Umbilical cord (tissue), 2 donors: ENCODE measurements around the gene SCFD2. TPM values are rescaled to one million over a fixed set of nuclear protein-coding genes. Genes with fewer than 3 reads are reported as not detected.
"Not testable (repeated sequence)": the region's sequence is repeated elsewhere in the genome, so short reads cannot be mapped to it uniquely, and the experiment has no call there.

ENCODE experiments used
- DNase-seq: peaks from one replicate; pipeline ENCODE4 v3.0.0-alpha.2; 2015; ENCODE audit warnings: low spot score
- total RNA-seq: library from RNA; depleted of rRNA; stranded (reverse); fragments of >200 nt; gene quantifications from one replicate; pipeline ENCODE4 v1.2.3, GENCODE V29; 2014; ENCODE audit warnings: low replicate concordance; ENCODE audit not compliant: insufficient read depth

SCFD2 gene
- total RNA-seq, 1 donor from 2014 or later = 26.7 TPM

DNA sequence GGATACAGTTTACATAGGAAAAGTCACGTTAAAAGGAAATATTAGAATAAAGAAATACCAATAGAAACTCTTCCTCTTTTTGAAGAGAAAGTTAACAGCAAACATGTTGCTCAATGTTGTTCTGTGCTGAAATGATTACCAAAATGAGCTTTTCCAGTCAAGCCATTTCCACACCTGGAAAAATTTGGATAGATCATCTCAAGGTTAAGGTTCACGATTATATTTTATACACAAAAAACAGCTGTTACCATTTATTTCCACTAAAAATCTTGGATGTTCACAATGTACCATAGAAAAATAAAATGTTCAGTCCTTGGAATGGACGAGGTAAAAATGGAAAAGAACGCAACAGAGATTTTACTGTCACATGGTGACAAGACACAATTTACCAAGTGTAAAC lies 218.7 kb downstream of the SCFD2 start:
- DNase-seq = no peak

DNA sequence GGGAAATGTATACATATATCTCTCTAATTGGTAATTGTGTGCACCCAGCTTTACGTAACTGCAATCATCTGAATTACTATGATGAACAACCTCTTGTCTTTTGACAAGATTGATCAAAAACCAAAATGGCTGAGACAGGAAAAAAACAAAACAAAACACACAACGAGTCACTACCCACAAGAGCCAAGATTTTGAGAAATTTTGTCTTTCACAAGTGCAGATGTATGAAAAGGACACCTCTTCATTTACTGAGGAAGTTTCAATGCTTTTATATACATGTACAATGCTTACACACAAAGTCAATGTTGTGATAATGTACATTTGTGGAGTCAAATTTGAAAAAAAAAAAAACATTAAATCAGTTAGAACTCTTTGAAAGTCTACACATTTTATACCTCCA lies 224.6 kb downstream of the SCFD2 start:
- no peak for DNase-seq

DNA sequence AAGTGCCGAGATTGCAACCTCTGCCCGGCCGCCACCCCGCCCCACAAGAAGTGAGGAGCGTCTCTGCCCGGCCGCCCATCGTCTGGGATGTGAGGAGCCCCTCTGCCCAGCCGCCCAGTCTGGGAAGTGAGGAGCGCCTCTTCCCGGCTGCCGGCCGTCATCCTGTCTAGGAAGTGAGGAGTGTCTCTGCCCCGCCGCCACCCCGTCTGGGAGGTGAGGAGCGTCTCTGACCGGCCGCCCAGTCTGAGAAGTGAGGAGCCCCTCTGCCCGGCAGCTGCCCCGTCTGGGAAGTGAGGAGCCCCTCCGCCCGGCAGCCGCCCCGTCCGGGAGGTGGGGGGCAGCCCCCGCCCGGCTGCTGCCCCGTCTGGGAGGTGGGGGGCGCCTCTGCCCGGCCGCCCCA lies 226.6 kb downstream of the SCFD2 start:
- DNase-seq = not testable (repeated sequence)

DNA sequence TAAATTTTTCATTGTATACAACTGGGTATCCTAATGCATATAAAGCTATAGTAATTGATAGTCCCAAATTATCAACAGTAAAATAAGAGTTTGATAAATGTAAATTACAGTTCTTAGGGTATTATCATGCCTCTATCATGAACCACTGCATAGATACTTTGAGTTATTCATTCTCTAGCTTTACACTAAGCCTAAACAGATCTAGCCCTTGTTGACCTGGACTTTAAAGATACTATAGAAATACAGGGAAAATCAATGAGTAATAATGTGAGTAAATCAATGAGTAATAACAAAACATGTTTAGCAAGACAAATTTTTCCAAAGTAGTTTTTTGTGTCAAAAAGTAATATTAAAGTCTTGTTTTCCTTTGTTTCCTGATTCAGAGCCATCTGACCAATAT lies 228.4 kb downstream of the SCFD2 start:
- DNase-seq = no peak

DNA sequence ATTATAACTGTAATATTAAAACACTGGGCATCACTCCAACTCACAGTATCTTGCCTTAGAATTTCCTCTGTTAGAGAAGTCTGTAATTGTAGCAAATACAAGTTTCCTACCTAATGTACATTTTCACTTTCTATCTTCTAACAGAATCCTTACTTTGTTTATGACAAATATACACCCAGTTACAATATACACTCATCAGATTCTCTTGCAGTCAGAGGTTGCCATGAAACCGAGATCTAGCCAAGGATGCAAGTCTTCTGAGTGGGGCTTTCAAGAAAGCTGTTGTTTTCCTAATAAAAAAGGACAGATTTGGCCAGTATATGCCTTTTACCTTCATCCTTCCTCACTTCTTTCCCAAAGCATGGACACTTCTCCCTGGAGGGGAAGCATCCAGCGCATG lies 228.9 kb downstream of the SCFD2 start:
- no peak for DNase-seq

DNA sequence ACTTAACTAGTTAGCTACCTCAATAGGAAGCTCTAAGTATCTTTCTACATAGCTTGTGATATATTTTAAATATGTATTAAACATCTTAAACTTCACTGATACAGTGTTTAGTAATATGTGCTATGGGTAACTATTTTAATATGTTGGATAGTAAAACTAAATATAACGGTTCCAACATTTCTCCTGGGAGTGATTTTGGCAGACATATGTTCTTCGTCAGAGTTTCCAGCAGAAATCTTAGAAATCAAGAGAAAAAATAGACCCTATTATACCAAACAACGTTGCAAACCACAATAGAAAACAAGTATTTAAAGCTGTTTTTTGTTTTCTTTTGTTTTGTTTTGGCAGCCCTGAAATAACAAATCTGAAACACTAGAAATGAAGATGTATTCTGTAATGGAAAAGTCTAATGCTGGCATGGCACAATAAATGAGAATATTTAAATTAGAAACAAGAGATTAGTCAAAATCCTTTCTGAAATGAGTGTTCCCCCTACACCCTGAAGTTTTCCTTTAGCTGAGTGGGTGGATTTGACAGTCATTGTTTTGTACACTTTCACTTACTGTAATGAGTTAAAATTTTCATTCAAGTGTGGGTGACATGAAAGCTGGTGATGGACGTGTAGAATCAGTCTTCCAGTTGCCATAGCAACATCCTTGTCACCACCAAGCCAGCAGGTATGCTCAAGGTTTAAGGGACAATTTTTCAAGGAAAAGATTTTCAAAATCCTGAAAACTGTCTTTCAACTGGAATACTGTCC lies 233.5 kb downstream of the SCFD2 start:
- DNase-seq = peak; percentile 52

DNA sequence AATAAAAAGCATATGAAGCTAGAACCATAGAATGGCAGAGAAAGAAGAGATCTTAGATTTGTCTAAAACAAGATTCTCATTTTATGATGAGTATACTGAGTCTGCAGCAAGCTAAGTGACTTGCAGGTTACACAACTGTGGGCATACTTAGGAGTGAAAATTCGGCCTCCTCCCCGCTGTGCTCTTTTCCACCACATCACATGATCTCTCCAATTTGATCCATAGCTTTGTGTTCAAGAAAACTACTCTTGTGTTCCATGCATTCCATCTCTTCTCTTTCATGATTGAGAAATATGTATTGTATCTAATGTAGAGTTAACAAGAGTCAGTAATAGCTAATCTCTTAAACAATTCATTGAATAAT lies 234.3 kb downstream of the SCFD2 start:
- DNase-seq = no peak

DNA sequence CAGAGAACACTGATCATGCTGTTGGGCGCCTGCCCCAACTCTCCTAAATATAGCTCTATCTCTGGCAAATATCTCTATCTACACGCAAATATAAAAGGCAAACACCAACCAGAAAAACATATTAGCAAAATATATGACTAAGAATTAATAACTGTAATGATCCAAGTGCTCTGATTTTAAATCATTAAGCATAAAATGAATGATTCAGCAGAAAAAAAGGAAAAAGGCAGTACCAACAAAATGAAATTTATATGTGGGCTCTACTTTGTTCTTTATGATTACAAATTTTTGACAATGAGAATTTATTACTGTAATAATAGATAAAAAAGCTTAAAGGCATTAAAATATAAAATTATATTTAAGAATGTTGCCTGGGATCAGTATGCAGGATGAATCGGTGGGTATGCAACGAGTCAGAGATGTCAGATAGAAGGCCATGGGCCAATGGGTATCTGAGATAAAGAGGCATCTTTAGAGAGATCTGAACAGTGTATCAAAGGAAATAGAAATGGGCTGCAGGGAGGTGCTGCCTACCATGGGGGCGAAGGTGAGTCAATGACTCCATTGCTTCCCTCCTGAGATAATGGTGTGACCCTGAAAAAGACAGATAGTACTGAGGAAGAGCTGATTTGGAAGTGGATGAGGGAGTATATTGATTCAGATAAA lies 234.8 kb downstream of the SCFD2 start:
- DNase-seq = no peak

DNA sequence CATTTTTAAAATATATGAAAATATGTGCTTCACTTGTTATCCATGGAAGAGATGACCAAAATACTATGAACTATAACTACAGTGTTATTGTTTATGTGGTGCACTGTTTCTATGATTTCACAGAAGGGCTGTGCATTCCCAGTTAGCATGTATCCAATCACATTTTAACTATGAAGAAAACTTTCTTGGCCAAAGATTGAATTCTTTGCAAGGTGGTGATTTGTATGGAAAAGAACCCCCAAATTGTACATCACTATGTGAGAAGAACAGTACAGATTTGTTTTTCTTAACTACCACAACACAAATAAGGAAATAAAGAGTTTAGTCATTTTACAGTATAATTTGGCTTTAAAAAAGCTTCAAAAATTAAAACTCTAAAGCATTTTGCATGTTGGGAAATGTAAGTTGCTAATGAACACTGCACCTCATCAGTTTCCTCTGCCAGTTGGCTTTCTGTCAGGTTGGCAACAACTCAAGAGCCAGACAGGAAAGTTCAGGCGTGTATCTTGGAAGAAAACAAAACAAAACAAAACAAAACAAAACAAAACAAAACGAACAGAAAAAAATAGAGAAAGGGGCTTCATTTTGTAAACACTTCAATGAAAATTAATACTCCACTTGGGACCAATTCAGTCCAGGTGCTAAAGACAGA lies 237.0 kb downstream of the SCFD2 start:
- no peak for DNase-seq

DNA sequence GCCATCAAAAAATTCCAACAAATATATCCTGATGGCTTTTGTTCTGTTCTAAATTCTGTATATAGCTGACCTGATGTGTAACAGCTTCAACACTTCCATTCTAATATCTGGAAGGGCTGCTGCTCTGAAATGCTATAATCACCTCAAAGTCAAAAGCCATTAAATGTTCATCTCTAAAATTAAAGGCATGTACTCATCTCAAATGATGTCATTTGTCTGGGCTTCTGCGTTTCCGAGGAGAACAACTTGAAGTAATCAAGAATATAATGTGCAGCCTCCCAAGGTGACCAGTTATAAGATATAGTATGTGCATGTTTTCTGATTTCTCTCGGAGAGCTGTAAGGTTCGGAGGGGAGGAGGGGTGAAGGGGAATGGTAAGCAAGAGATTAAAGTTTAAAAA lies 237.6 kb downstream of the SCFD2 start:
- no peak for DNase-seq

DNA sequence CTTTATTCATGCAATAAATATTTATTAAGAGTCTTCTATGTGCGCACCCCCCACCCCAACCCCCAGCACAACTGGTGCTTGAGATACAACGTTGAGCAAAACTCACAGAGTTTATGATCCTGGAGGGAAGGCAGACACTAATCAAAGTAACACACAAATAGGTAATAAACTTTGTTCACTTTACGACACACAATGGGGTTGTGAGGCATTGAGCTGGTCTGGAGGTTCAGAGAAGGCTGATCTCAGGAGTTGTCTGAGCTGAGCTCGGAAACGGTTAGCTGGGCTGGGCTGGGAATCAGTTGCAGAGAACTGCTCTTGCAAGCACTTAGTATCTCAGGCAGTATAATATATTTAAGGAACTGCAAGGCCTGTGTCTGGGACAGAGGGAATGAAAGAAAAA lies 238.5 kb downstream of the SCFD2 start:
- peak; percentile 71 for DNase-seq

DNA sequence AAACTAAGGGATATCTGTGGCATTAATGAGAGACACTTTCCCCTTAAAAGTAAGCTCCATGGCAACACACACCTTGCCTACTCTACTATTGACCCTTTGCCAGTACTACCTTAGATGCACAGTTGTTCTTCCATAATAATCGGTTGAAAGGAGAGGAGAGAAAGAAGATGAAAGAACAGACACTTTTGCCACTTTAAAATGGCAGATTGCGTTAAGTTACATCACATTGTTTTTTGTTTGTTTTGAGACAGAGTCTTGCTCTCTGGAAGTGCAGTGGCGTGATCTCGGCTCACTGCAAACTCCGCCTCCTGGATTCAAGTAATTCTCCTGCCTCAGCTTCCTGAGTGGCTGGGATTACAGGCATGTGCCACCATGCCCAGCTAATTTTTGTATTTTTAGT lies 239.8 kb downstream of the SCFD2 start:
- DNase-seq = no peak

DNA sequence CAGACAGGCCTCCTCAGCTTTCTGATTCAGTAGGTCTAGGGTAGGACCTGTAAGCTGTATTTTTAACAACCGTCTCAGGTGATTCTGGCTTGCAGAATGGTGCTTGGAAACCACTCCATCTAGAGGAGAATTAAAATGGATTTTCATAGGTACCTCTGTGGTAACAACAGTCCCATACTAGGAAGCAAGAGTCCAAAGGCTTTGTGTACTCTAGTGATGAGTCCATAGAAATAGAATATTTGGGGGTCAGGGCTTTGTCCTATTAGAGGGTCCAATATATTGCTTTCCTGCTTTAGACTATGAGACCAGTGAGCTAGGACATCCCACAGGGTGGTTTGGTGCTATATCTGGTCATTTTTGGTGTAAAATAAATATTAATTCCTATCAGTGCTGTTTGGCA lies 242.0 kb downstream of the SCFD2 start:
- no peak for DNase-seq

DNA sequence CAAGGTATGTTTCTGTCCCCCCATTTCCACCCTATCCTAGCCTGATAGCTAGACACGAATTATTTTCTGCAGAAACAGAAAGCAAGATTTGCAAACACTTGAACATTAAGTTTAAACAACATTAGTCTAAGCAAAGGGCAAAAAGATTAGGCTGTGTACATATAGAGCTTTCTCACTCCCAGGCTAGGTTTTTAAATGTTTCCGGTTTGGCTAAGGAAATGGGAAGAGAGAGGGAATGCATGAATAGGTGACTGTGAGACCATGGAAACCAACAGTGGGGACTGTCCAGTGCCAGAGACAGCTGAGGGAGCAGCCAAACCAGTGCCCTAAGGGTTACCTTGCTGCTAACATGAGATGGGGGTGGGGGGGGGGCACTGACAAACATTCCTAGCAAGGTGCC lies 242.7 kb downstream of the SCFD2 start:
- DNase-seq = no peak

DNA sequence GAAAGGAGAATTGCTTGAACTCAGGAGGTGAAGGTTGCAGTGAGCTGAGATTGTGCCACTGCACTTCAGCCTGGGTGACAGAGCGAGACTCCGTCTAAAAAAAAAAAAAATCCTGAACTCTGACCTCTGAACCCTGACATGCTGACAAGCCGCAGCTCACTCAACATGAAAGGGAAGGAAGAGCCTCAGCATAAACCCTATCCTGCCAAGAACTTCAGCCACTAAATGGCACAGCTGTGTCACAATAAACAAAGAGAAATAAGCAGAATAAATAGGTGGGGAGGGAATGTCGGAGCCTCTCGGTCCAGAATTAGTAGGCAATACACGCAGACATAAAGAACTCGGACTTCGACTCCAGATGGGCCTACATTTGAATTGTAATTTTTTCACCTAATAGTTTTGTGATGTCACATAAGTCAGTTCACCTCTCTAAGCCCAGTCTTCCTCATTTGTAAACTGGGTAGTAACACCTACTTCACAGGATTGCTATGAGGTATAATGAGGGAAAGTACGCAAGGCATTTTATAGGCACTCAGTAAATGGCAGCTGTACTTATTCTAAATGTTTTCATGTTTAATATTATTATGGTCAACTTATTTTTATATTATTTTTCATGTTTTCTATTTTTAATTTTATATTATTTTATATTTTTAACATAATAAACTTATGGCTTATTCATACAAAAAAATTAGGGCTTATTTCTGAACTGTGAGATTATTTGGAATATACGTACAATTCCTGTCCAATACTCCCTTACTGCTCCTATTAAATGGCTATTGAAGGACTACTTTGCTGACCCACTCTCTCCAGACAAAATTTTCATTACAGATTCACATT lies 243.4 kb downstream of the SCFD2 start:
- no peak for DNase-seq

DNA sequence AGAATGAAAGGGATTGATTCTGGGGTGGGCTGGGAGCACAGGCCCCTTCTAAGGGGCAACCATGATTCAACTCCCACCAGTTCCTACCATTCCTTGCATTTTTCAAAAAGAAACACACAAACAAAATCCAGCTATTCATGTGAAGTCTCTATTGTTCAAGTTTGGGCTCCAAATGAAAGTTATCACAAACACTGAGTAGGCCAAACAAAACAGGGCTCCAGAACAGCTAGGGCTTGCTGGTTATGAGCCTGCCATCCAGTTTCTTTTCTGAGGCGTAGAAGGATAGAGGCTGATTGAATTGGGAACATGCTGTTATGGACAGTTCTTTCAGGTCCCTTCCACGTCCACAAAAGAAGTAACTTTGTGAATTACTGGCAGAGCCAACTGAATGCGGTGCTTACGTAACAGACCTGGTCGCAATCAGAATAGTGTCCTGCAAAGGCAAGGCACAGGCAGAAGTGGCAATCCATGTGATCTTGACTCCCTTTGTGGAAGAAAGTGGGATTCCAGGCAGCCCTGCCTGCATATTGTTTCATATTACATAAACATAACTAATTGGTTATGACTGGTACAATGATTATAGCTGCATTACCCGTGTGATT lies 244.5 kb downstream of the SCFD2 start:
- no peak for DNase-seq

DNA sequence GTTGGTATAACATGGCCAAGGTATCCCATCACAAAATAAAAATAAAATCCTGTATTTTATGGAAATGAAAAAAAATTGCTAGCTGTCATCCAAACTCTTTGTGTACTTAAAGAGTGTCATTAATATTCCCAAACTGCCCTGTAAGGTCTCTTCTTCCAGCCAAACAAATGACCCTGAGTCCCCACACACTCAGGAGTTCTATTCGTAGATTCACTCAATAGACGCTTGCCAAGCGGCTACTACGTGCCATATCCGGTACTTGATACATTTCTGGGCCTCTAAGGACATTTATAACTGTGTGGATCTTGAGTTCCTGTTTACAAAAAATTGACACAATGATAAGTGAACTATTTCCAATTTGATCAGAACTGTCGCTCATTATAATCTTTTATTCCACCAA lies 245.1 kb downstream of the SCFD2 start:
- DNase-seq = no peak

DNA sequence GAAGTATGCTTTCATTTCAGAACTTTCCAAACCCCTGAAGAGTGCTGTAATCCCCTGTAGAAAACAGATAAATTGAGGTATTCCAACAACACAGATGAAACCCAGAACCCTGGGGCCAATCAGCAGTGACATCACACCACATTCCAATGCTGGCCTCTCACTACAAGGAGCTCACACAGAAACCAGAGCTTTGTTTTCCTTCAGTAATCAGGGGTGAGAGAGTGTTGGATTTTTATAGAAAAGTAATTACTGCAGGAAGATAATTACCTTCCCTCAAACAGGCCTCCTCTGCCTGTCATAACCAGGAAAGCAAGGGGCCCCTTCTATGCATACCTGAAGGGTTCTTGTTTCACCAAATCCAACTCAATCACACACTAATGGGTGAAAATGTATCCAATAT lies 246.2 kb downstream of the SCFD2 start:
- peak; percentile 96 for DNase-seq

DNA sequence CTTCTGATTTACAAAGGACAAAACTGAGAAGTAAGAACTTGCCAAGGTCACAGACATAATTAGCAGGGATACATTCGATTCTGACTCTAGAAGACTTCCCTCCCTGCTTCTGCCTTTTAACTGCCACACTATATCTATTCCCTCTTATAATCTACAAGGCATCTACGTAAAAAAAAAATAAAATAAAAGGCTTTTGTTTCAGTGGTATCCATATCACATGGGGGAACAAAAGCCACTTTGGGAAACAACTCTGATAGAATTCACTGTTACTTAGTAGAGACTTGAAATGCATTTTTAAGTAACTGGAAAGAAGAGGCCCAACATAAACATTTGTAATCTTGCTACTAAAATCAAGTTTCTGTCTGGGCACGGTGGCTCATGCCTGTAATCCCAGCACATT lies 247.2 kb downstream of the SCFD2 start:
- no peak for DNase-seq

DNA sequence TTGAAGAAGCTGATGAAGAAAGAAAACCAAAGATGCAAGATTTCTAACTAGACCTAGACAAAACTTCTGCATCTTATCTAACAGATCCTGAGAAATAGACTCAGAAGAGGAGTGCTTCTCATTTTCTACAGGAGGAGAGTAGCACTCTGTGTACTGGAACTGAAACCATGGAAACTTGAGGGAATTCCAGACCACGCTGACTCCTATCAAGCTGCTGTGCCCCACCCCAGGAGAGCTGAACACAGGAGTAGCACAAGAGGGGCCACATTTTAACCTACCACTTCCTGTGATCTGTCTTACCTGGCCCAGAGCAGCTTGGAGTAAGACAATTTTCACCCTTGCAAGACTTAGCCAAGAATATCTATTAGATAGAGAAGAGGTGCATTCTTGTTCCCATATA lies 248.9 kb downstream of the SCFD2 start:
- peak; percentile 53 for DNase-seq

DNA sequence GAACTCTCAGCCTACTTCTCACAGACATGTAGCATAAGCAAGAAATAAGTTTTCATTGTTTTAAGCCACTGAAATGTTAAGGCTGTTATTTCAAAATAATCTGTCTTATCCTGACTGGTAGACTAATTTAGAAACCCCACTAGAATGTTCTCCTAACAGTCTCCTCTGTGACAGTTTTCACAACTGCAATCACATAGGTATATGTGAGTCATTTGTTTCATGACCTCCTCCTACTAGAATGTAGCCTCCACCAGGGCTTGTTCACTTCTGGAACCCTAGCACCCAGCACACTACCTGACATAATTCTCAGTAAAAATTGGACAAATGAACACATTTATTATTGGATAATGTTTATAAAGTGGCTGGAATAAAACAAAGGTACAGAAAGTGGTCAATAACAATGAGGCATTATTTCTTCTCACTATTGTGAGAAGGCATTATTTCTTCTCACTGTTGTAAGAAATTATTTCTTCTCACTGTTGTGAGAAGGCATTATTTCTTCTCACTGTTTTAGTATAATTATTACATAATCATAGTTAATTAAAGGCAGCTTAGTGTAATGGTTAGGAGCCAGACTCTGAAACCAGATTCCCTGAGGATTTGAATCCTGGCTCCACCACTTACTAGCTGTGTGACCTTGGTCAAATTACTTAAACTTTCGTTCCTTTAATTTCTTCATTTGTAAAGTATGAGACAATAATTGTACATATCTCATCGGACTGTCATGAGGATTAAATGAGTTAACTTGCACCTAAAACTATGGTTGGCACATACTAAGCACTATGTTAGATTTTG lies 252.2 kb downstream of the SCFD2 start:
- no peak for DNase-seq
